ENCODE results near the gene EIF2AK2.

Gene EIF2AK2

DNA sequence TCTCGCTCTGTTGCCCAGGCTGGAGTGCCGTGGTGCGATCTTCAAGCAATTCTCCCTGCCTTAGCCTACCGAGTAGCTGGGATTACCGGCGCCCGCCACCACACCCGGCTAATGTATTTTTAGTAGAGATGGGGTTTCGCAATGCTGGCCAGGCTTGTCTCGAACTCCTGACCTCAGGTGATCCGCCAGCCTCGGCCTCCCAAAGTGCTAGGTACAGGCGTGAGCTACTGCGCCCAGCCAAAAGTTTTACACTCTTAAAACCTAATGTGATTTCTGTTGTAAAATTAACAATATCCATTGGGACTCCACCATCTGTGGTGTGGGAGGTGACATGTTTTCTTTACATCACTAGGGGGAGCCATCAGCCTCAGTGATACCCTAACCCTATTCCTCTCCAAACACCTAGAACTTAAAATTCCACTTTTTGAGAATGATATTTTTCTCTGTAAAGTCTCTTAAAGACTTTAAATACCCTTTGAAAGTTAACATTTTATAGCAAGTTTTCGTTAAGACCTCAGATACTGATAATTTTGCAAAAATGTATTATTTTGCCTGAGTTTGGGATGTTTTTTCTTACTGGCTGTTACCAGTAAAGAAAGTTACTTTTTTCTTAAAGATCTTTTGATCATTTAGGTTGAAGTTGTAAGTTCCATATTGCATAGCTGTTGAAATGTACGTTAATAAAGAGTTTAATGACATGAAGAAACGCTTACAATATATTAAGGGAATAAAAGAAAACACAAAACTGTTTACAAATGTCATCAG is 11.6 kb upstream of the EIF2AK2 start:
- DNase-seq = peak; percentile 36

GRCh38 chr2:37167636-37168180 is 10.9 kb upstream of the EIF2AK2 start:
- no peak for DNase-seq

DNA sequence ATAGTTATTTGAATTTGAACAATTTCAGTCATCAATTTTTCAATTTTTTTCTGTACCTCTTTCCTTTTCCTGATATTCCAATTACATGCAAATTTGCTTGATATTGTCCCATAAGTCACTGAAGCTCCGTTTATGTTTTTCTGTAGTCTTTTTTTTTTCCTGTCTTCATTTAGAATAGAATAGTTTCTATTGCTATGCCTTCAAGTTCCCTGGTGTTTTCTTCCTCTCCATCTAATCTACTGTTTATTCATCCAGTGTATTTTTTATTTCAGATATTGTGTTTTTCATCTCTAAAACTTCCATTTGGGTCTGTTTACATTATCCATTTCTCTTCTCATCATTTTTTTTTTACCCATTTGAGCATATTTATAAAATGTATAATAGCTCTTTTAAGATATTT is 8.0 kb upstream of the EIF2AK2 start:
- DNase-seq = no peak

DNA sequence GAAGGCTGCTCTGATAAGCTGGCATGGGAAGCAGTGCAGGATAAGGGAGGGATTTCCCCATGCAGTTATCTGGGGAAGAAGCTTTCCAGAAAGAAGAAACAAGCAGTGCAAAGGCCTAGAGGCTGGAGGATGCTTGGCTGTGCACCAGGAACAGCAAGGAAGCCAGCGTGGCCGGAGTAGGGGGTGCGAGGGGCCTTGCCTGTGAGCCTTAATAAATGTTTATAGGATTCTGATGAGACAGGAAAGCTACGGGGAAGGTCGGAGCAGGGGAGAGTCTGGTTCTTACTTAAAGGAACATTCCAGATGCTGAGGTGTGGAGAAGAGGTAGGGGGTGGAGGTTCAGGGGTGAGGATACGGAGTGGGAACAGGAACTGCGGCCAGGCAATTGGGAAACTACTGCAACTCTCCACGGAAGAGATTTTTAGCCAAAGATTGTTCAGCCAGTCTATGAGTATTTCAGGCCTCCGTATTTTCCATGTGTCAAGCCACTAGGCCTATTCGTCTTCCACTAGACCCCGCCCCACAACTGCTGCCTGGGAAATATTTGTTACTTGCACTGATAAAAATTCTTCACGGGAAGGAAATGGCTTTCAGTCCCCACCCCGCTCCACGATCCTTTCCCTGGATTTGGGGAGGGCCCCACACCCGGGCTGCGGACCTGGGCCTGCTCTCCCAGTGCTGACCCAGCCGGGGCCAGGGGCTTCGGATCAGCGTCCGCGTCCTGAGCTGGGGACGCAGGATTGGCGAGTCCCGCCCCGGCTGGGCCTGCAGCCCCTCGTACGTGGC is 516 bp downstream of the EIF2AK2 start:
- peak; percentile 85 for DNase-seq

- DNase-seq = no peak
Measured at GRCh38 chr2:37154785-37155184, 2.0 kb downstream of the EIF2AK2 start.

GRCh38 chr2:37153224-37153623 is 3.6 kb downstream of the EIF2AK2 start:
- no peak for DNase-seq

DNA sequence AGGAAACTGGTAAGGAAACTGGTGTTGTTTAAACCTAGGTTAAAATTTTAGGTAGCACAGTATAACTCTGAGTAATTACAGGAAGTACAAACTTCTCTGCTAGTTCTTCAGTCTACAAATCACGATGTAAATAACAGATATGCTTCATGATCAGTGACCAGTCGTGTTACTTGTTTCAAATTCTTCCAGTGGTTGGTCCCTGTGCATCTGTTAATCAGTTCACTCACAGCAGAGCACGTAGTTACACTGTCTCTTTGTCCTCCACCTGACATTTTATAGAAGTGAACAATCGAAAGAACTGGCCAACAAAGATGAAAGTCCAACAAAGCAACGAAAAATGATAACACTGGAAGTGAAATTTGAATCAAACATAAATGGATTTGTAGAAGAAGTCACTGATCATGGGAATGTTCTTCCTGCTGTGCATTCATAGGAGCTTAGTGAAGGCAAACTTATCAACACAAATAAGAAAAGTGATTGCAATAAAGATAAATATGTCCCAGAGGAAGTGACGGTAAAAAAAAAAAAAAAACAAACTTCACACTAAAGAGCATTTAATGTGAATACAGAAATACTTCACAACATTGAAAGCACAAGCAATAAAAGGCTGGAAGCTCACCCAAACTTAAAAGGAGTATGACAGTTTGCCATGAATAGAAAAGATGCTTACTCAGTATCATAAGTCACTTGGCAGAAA is 7.0 kb downstream of the EIF2AK2 start:
- no peak for DNase-seq

- no peak for DNase-seq
Measured at GRCh38 chr2:37148325-37148724, 8.5 kb downstream of the EIF2AK2 start.

GRCh38 chr2:37146062-37146461 is 10.7 kb downstream of the EIF2AK2 start:
- no peak for DNase-seq

- no peak for DNase-seq
Measured at GRCh38 chr2:37143974-37144373, 12.8 kb downstream of the EIF2AK2 start.

GRCh38 chr2:37142546-37142945 is 14.2 kb downstream of the EIF2AK2 start:
- no peak for DNase-seq

DNA sequence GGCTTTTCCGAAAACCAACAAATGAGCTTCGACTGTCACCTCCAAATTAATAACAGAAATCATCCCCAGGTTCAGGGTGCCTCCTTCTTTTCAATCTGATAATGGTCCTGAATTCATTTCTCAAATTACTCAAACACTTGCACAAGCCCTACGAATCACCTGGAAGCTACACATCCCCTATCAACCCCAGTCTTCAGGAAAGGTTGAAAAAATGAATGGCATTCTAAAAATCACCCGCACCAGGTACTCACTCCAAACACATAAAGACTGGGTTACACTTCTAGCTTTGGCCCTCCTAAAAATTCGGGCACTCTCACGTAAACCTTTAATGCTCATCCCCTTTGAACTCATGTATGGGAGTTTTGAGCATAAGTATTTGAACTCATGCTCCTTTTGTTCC is 23.9 kb downstream of the EIF2AK2 start:
- DNase-seq = no peak

DNA sequence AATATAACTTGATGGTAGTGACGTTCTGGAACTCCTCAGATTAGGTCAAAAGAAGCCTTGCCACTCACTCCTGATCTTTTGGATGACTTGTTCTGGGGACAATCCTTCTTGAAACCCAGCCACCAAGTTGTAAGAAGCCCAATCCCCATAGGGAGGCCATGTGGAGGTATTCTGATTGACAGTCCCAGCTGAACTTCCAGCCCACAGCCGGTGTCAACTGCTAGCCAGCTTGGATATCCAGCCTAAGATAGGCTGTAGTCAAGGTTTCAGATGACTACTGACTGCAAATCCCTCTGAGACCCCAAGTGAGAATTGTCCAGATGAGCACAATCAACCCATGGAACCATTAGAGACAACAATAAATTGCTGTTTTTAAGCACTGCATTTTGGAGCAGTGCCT is 31.4 kb downstream of the EIF2AK2 start:
- DNase-seq = no peak

GRCh38 chr2:37119157-37119556 is 37.6 kb downstream of the EIF2AK2 start:
- DNase-seq = no peak

GRCh38 chr2:37117566-37117965 is 39.2 kb downstream of the EIF2AK2 start:
- DNase-seq = no peak

GRCh38 chr2:37111958-37112357 is 44.8 kb downstream of the EIF2AK2 start:
- DNase-seq = no peak

DNA sequence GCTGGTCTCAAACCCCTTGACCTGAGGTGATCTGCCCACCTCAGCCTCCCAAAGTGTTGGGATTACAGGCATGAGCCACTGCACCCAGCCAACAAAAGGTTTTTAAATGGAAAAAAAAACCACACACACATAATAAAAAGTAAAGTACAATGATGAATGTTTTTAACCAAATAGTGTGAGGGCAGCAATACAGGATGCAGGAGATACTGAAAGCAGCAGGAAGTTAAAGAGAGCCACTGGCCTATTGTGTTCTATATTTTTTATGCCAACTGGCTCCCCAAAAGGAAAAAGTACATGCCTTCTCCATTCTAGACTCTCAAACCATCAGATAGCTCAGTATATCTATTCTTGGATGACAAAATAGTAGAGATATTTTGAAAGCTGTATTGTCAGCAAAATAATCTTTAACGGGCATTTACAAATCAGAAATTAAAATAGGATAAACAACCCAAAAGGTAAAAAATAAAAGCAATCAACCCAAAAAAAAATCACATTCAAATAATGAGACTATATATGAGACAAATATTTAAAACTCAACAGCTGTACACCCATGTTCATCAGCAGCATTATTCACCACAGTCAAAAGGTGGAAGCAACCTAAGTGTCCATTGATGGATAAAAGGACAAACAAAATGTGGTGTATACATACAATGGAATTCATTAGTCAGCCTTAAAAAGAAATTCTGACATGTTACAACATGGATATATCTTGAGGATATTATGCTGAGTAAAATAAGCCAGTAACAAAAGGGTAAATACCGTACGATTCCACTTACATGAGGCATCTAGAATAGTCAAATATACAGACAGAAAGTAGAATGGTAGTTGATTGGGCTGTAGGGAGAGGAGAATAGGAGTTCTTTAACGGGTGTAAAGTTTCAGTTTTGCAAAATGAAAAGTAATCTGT is 46.2 kb downstream of the EIF2AK2 start:
- DNase-seq = no peak

DNA sequence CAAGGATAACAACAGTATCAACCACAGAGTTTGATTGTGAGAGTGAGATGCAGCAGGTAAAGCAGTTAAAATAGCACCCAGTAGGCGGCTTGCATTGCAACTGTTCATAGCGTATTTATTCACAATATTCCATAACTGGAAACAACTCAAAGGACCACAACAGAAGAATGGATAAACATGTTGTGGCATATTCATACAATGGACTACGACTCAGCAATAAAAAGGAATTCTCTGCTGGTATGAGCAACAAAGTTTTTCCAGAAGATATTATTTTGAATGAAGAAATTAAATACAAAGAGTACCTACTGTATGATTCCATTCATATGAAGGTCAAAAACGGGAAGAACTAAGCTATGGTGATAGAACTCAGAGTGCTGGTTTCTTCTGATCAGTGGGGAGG is 47.3 kb downstream of the EIF2AK2 start:
- no peak for DNase-seq

GRCh38 chr2:37105150-37105549 is 51.6 kb downstream of the EIF2AK2 start:
- no peak for DNase-seq

DNA sequence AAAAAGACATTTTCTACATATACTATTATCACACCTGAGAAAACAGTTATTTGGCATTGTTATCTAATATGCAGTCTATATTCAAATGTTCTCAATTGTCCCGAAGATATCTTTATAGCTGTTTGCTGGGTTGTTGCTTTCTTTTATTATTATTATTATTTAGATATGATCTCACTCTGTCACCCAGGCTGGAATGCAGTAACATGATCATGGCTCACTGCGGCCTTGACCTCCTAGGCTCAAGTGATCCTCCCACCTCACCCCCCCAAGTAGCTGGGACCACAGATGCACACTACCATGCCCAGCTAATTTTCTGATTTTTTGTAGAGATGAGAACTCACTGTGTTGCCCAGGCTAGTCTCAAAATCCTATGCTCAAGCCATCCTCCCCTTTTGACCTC is 52.6 kb downstream of the EIF2AK2 start:
- no peak for DNase-seq

- no peak for DNase-seq
Measured at GRCh38 chr2:37102588-37102987, 54.2 kb downstream of the EIF2AK2 start.

DNA sequence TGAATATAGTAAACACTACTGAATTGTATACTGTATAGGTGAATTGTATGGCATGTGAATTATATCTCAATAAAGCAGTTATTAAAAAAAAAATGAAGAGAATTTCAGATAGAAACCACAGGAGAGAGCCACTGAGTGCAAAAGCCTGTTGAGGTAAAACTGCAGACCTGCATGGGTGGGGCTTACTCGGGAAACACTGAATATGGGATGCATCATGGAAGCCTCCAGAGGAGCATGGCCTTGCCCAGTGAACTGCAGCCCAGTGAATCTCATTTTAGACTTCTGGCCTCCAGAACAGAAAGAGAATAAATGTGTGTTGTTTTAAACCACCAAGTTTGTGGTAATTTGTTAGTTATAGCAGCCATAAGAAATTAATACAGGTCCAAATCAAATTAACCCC is 56.7 kb downstream of the EIF2AK2 start:
- no peak for DNase-seq
